CD14-positive monocyte (primary cell): ENCODE measurements around the gene MKRN3. TPM values are rescaled to one million over a fixed set of nuclear protein-coding genes. Genes with fewer than 3 reads are reported as not detected.
A peak's percentile ranks its signal among the peaks of the same experiment; 100 is the strongest.

ENCODE experiments used
- DNase-seq, 3 donors: peaks; one replicate each; pipeline ENCODE4 v3.0.0-alpha.2; 2011 to 2022
- H2AFZ ChIP-seq: 2 replicates; pipeline ENCODE4 v1.6.0; 2012; ENCODE audit warnings: mild to moderate bottlenecking, low read depth, low read length, inconsistent platforms; ENCODE audit not compliant: insufficient read depth, poor library complexity, severe bottlenecking
- H3K27ac ChIP-seq, 2 donors: 1 replicate in 1 of 2; 2 replicates in 1 of 2; pipeline ENCODE4 v1.5.1; 2012 to 2013; ENCODE audit warnings: low read length in 2 of 2, control low read depth in 1 of 2, inconsistent platforms in 1 of 2, low read depth in 1 of 2, mild to moderate bottlenecking in 1 of 2
- H3K27me3 ChIP-seq, 2 donors: one replicate each; pipeline versions ENCODE4 v1.6.0 to v1.6.1; 2011 to 2013; ENCODE audit warnings: low read length in 2 of 2; ENCODE audit not compliant: control insufficient read depth in 2 of 2, insufficient read depth in 2 of 2
- H3K36me3 ChIP-seq, 2 donors: replicated peaks in 1 of 2; 1 replicate in 1 of 2; 2 replicates in 1 of 2; pipeline versions ENCODE4 v1.5.1 to v1.6.1; 2012 to 2013; ENCODE audit warnings: low read length in 2 of 2, control low read depth in 1 of 2, inconsistent platforms in 1 of 2, mild to moderate bottlenecking in 1 of 2; ENCODE audit not compliant: insufficient read depth in 2 of 2, control insufficient read depth in 1 of 2
- H3K4me1 ChIP-seq, 2 donors: 1 replicate in 1 of 2; 2 replicates in 1 of 2; pipeline versions ENCODE4 v1.5.1 to v1.6.1; 2012 to 2013; ENCODE audit warnings: low read length in 2 of 2, control low read depth in 1 of 2, inconsistent platforms in 1 of 2, mild to moderate bottlenecking in 1 of 2, moderate library complexity in 1 of 2; ENCODE audit not compliant: insufficient read depth in 2 of 2, control insufficient read depth in 1 of 2
- H3K4me2 ChIP-seq: replicated peaks from 2 replicates; pipeline ENCODE3; 2012; ENCODE audit warnings: low read length, moderate library complexity, mild to moderate bottlenecking; ENCODE audit not compliant: poor library complexity, severe bottlenecking; ENCODE audit errors: extremely low read depth
- H3K4me3 ChIP-seq, 3 experiments: fragments of 200-600 bp in 1 of 3; sonication (generic) in 1 of 3; replicated peaks in 1 of 3; 1 replicate in 2 of 3; 2 replicates in 1 of 3; pipeline ENCODE4 v1.5.1; 2011 to 2013; ENCODE audit warnings: low read length in 3 of 3, mild to moderate bottlenecking in 3 of 3, control low read depth in 2 of 3, low read depth in 2 of 3, inconsistent platforms in 1 of 3, moderate library complexity in 1 of 3
- H3K79me2 ChIP-seq: 2 replicates; pipeline ENCODE4 v1.6.0; 2012; ENCODE audit warnings: mild to moderate bottlenecking, control low read depth, inconsistent platforms, low read length, moderate library complexity; ENCODE audit not compliant: insufficient read depth
- H3K9ac ChIP-seq: 2 replicates; pipeline ENCODE4 v1.6.0; 2017; ENCODE audit warnings: low read length, mild to moderate bottlenecking; ENCODE audit not compliant: insufficient read depth, poor library complexity, severe bottlenecking
- H3K9me3 ChIP-seq, 2 donors: replicated peaks in 1 of 2; 1 replicate in 1 of 2; 2 replicates in 1 of 2; pipeline versions ENCODE4 v1.5.1 to v1.6.1; 2012 to 2013; ENCODE audit warnings: low read length in 2 of 2, control low read depth in 1 of 2; ENCODE audit not compliant: control insufficient read depth in 1 of 2, insufficient read depth in 1 of 2
- H4K20me1 ChIP-seq: 2 replicates; pipeline ENCODE4 v1.6.0; 2012; ENCODE audit warnings: mild to moderate bottlenecking, low read length, control low read depth, moderate library complexity; ENCODE audit not compliant: insufficient read depth
- H3K27ac Mint-ChIP-seq, 7 donors: one replicate each; pipeline ENCODE4 v1.8.0; 2020; ENCODE audit warnings: mild to moderate bottlenecking in 7 of 7, mixed read lengths in 7 of 7, moderate library complexity in 6 of 7, inconsistent platforms in 2 of 7
- H3K27me3 Mint-ChIP-seq, 3 donors: one replicate each; pipeline ENCODE4 v1.8.0; 2021 to 2022; ENCODE audit warnings: low read depth in 3 of 3, mild to moderate bottlenecking in 3 of 3, mixed read lengths in 3 of 3, moderate library complexity in 3 of 3, inconsistent platforms in 1 of 3
- H3K36me3 Mint-ChIP-seq, 2 donors: one replicate each; pipeline ENCODE4 v1.8.0; 2020; ENCODE audit warnings: mixed read lengths in 2 of 2, inconsistent platforms in 1 of 2, mild to moderate bottlenecking in 1 of 2
- H3K4me1 Mint-ChIP-seq: one replicate; pipeline ENCODE4 v1.8.0; 2020; ENCODE audit warnings: mild to moderate bottlenecking, mixed read lengths
- H3K4me3 Mint-ChIP-seq, 2 donors: one replicate each; pipeline ENCODE4 v1.8.0; 2020; ENCODE audit warnings: mild to moderate bottlenecking in 2 of 2, mixed read lengths in 2 of 2, moderate library complexity in 1 of 2
- H3K9me3 Mint-ChIP-seq, 7 donors: one replicate each; pipeline ENCODE4 v1.8.0; 2020 to 2022; ENCODE audit warnings: mixed read lengths in 7 of 7, mild to moderate bottlenecking in 6 of 7, moderate library complexity in 6 of 7, inconsistent platforms in 2 of 7
- CTCF ChIP-seq: fragments of 200-600 bp; IDR thresholded peaks from one replicate; pipeline ENCODE4 v1.8.0; 2022; ENCODE audit warnings: antibody characterized with exemption, mild to moderate bottlenecking
- WGBS: methylation state at CpG from one replicate; pipeline ENCODE4 v1.1.5; 2013; ENCODE audit warnings: missing lambda C conversion rate; ENCODE audit not compliant: insufficient coverage; 5-methylcytosine and 5-hydroxymethylcytosine counted together
- intact Hi-C, 2 donors: fragments of 100-400 bp; cut with micrococcal nuclease; formaldehyde crosslinking; loops; one replicate each; pipeline versions ENCODE4 v1.15.0 to v1.15.1; 2023
- polyA minus RNA-seq: library from RNA; depleted of rRNA, polyadenylated mRNA; stranded (reverse); fragments of >200 nt; gene quantifications from 2 replicates; pipeline ENCODE4 v1.2.3, GENCODE V29; 2012
- polyA plus RNA-seq, 3 donors: library from polyadenylated mRNA; depleted of rRNA in 1 of 3; unstranded in 2 of 3; stranded (reverse) in 1 of 3; fragments of 300-500 nt in 2 of 3; fragments of >200 nt in 1 of 3; fragmentation: Illumina TruSeq in 2 of 3; gene quantifications; 1 replicate in 2 of 3; 2 replicates in 1 of 3; pipeline ENCODE4 v1.2.3, GENCODE V29; 2012 to 2021
- total RNA-seq, 12 experiments: library from RNA in 1 of 12; stranded (reverse) in 1 of 12; fragments of 120-200 nt in 1 of 12; gene quantifications; one replicate each; pipeline ENCODE4 v1.2.4 and lab custom pipeline; 2013 to 2026; ENCODE audit warnings: mixed read lengths in 6 of 12, inconsistent platforms in 1 of 12

Gene MKRN3
- total RNA-seq (2013): 1.2 TPM
- polyA plus RNA-seq (under 1 TPM in 1 of 3 donors, not detected in 2; 0.33 TPM), polyA minus RNA-seq (0.14 TPM in 1 of 2 replicates, not detected in the other), total RNA-seq (lab: John Stamatoyannopoulos, UW) (0 to 1.5 (median 0.25) reads per million in 11 experiments)

- Mint-ChIP-seq H3K9me3 (peaks cover 0 to 14% (median 2%) of the 10 kb centered on the region in 7 donors), H3K4me3 (peak within 1 kb of the TSS in 1 of 2 donors; percentile 73), H3K27me3 (peaks cover 0 to 4% (median 3%) of the 10 kb centered on the region in 3 donors), H3K4me1 (no peaks in the 10 kb centered on the region), H3K27ac (peak within 1 kb of the TSS in 1 of 7 donors; percentile 63), H3K36me3 (no peaks in the 10 kb centered on the region)
- Histone ChIP-seq H3K4me2 (no peak within 1 kb of the TSS), H3K27ac (peak within 1 kb of the TSS in 1 of 2 donors; percentile 3), H3K9me3 (peaks cover 7 to 13% of the 10 kb centered on the region in 2 donors), H3K27me3 (peaks cover 0 to 4% of the 10 kb centered on the region in 2 donors), H3K79me2 (no peaks in the 10 kb centered on the region), H4K20me1 (no peaks in the 10 kb centered on the region), H3K4me1 (no peaks in the 10 kb centered on the region), H3K36me3 (no peaks in the 10 kb centered on the region), H2AFZ (no peak within 1 kb of the TSS), H3K9ac (no peak within 1 kb of the TSS), H3K4me3 (peak within 1 kb of the TSS in 1 of 3 experiments; percentile 51)
- 83% methylated on average over 26 of the region's 27 CpGs for WGBS
- peak in 1 of 3 donors; percentile 25 for DNase-seq
- no peak for TF ChIP-seq CTCF
- intact Hi-C loops: no loop called here
Observed at GRCh38 chr15:23565395-23566070, at the start of gene MKRN3. Gene MKRN3 (plus strand): TSS chr15:23565674. CDS start chr15:23565783, 109 bp downstream.

- WGBS: 40% methylated on average over 1 of the region's 4 CpGs
- TF ChIP-seq CTCF: no peak
- no peaks in the 10 kb centered on the region for H3K4me1 ChIP-seq
- no peak overlapping the region for H3K4me3 ChIP-seq
- Mint-ChIP-seq H3K4me3 (no peak overlapping the region), H3K27me3 (peaks cover 0 to 2% (median 0%) of the 10 kb centered on the region in 3 donors), H3K4me1 (no peaks in the 10 kb centered on the region), H3K27ac (no peak overlapping the region), H3K9me3 (peaks cover 0 to 9% (median 3%) of the 10 kb centered on the region in 7 donors), H3K36me3 (no peaks in the 10 kb centered on the region)
- no peaks in the 10 kb centered on the region for H3K79me2 ChIP-seq
- intact Hi-C loops: no loop called here
- no peak overlapping the region for H2AFZ ChIP-seq
- DNase-seq: no peak
- H4K20me1 ChIP-seq: no peaks in the 10 kb centered on the region
- no peaks in the 10 kb centered on the region for H3K27me3 ChIP-seq
- H3K9me3 ChIP-seq: no peaks in the 10 kb centered on the region
- no peak overlapping the region for H3K9ac ChIP-seq
- H3K36me3 ChIP-seq: no peaks in the 10 kb centered on the region
- H3K27ac ChIP-seq: no peak overlapping the region
- no peak overlapping the region for H3K4me2 ChIP-seq
Observed at GRCh38 chr15:23516866-23517265, 48.6 kb upstream of the MKRN3 start.
